HEK293 (cell line): ENCODE data around the gene GMIP.
"Not testable (repeated sequence)": the region's sequence is repeated elsewhere in the genome, so short reads cannot be mapped to it uniquely, and the experiment has no call there.

ENCODE experiments used
- CTCF ChIA-PET: fragments of 350-600 bp; formaldehyde crosslinking; extraction: SDS; loops from one replicate; lab custom pipeline; 2021; ENCODE audit warnings: antibody characterized with exemption; lab: Yijun Ruan, JAX
- POLR2A ChIA-PET: fragments of 300-600 bp; formaldehyde crosslinking; extraction: SDS; loops from one replicate; lab custom pipeline; 2020; ENCODE audit warnings: antibody characterized with exemption, inconsistent platforms; lab: Yijun Ruan, JAX
- H3K27ac ChIP-seq: fragments of 200-500 bp; sonication (Bioruptor generic); 2 replicates; pipeline ENCODE4 v1.5.1; 2014; ENCODE audit warnings: low read depth, low read length, control low read depth, inconsistent platforms; ENCODE audit errors: extremely low read depth
- H3K36me3 ChIP-seq, 2 experiments: fragments of 200-500 bp in 1 of 2; sonication (Bioruptor generic) in 1 of 2; 1 replicate in 1 of 2; 2 replicates in 1 of 2; pipeline ENCODE4 v1.5.1; 2014 to 2017; ENCODE audit warnings: inconsistent platforms in 2 of 2, low read length in 2 of 2; ENCODE audit not compliant: control insufficient read depth in 2 of 2, insufficient read depth in 1 of 2
- H3K4me1 ChIP-seq: fragments of 200-500 bp; sonication (Bioruptor generic); 2 replicates; pipeline ENCODE4 v1.5.1; 2014; ENCODE audit warnings: mild to moderate bottlenecking, low read length, inconsistent platforms; ENCODE audit not compliant: control insufficient read depth, insufficient read depth
- H3K4me3 ChIP-seq: 2 replicates; pipeline ENCODE4 v1.5.1; 2011; ENCODE audit warnings: low read depth, mild to moderate bottlenecking, control low read depth, low read length, moderate library complexity
- H3K9me3 ChIP-seq: fragments of 200-500 bp; sonication (Bioruptor generic); 2 replicates; pipeline ENCODE4 v1.5.1; 2014; ENCODE audit warnings: low read depth, low read length, inconsistent platforms; ENCODE audit not compliant: control insufficient read depth, insufficient read depth
- ATF2 ChIP-seq: fragments of 450-650 bp; formaldehyde crosslinking; IDR thresholded peaks from 2 replicates; pipeline ENCODE4 v1.5.1; 2016; ENCODE audit warnings: missing biosample characterization, missing genetic modification characterization, low read depth
- GLI2 ChIP-seq: fragments of 450-650 bp; formaldehyde crosslinking; IDR thresholded peaks from 2 replicates; pipeline ENCODE4; 2017; ENCODE audit warnings: missing biosample characterization, missing genetic modification characterization, low read depth, borderline replicate concordance
- HOXC10 ChIP-seq: sonication (generic); formaldehyde crosslinking; IDR thresholded peaks from 2 replicates; pipeline ENCODE4 v1.8.1; 2023; ENCODE audit warnings: mild to moderate bottlenecking, missing genetic modification reagents
- IKZF3 ChIP-seq: fragments of 450-650 bp; IDR thresholded peaks from 2 replicates; pipeline ENCODE4 v1.5.0; 2018; ENCODE audit warnings: missing biosample characterization, mild to moderate bottlenecking, missing genetic modification characterization, moderate library complexity
- OVOL3 ChIP-seq: fragments of 450-650 bp; formaldehyde crosslinking; IDR thresholded peaks from 2 replicates; pipeline ENCODE4 v1.5.1; 2016; ENCODE audit warnings: missing biosample characterization, missing genetic modification characterization
- TCF7L2 ChIP-seq: IDR thresholded peaks from 2 replicates; pipeline ENCODE4 v1.6.1; 2011; ENCODE audit warnings: low read depth, mild to moderate bottlenecking, inconsistent platforms, low read length, moderate library complexity, borderline replicate concordance
- YY1 ChIP-seq: fragments of 450-650 bp; formaldehyde crosslinking; IDR thresholded peaks from 2 replicates; pipeline ENCODE4 v1.5.1; 2018; ENCODE audit warnings: missing biosample characterization, missing genetic modification characterization
- ZBTB17 ChIP-seq: fragments of 450-650 bp; formaldehyde crosslinking; IDR thresholded peaks from 2 replicates; pipeline ENCODE4 v1.5.1; 2016; ENCODE audit warnings: missing biosample characterization, missing genetic modification characterization
- ZNF112 ChIP-seq: fragments of 450-650 bp; formaldehyde crosslinking; IDR thresholded peaks from 2 replicates; pipeline ENCODE4 v1.5.0; 2017; ENCODE audit warnings: missing biosample characterization, missing genetic modification characterization
- ZNF121 ChIP-seq: fragments of 450-650 bp; formaldehyde crosslinking; IDR thresholded peaks from 2 replicates; pipeline ENCODE4 v1.5.1; 2016; ENCODE audit warnings: missing biosample characterization, missing genetic modification characterization
- ZNF138 ChIP-seq: fragments of 450-650 bp; formaldehyde crosslinking; IDR thresholded peaks from 2 replicates; pipeline ENCODE4 v1.5.1; 2016; ENCODE audit warnings: missing biosample characterization, missing genetic modification characterization, borderline replicate concordance
- ZNF292 ChIP-seq: fragments of 450-650 bp; formaldehyde crosslinking; IDR thresholded peaks from 2 replicates; pipeline ENCODE4 v1.5.1; 2016; ENCODE audit warnings: low read depth, missing biosample characterization, missing genetic modification characterization, borderline replicate concordance
- ZNF324 ChIP-seq: fragments of 450-650 bp; formaldehyde crosslinking; IDR thresholded peaks from 2 replicates; pipeline ENCODE4 v1.5.1; 2016; ENCODE audit warnings: missing biosample characterization, missing genetic modification characterization
- ZNF335 ChIP-seq: fragments of 450-650 bp; formaldehyde crosslinking; conservative IDR thresholded peaks from 2 replicates; pipeline ENCODE4 v1.5.1; 2016; ENCODE audit warnings: missing biosample characterization, missing genetic modification characterization
- ZNF416 ChIP-seq: fragments of 450-650 bp; formaldehyde crosslinking; IDR thresholded peaks from 2 replicates; pipeline ENCODE4 v1.5.1; 2016; ENCODE audit warnings: missing biosample characterization, missing genetic modification characterization
- ZNF433 ChIP-seq: fragments of 450-650 bp; formaldehyde crosslinking; IDR thresholded peaks from 2 replicates; pipeline ENCODE4 v1.5.1; 2016; ENCODE audit warnings: missing biosample characterization, missing genetic modification characterization, low read depth
- ZNF518A ChIP-seq: fragments of 450-650 bp; formaldehyde crosslinking; conservative IDR thresholded peaks from 2 replicates; pipeline ENCODE4 v1.5.1; 2016; ENCODE audit warnings: low read depth, missing biosample characterization, missing genetic modification characterization
- ZNF629 ChIP-seq: fragments of 450-650 bp; formaldehyde crosslinking; IDR thresholded peaks from 2 replicates; pipeline ENCODE4 v1.5.1; 2017; ENCODE audit warnings: missing biosample characterization, missing genetic modification characterization
- ZNF704 ChIP-seq: fragments of 450-650 bp; formaldehyde crosslinking; IDR thresholded peaks from 2 replicates; pipeline ENCODE4 v1.5.1; 2016; ENCODE audit warnings: missing biosample characterization, missing genetic modification characterization
- ZNF747 ChIP-seq: fragments of 450-650 bp; formaldehyde crosslinking; IDR thresholded peaks from 2 replicates; pipeline ENCODE4 v1.5.1; 2016; ENCODE audit warnings: missing biosample characterization, missing genetic modification characterization
- ZNF768 ChIP-seq: fragments of 450-650 bp; formaldehyde crosslinking; IDR thresholded peaks from 2 replicates; pipeline ENCODE4 v1.5.1; 2018; ENCODE audit warnings: missing biosample characterization, mild to moderate bottlenecking, missing genetic modification characterization
- ZNF792 ChIP-seq: fragments of 450-650 bp; formaldehyde crosslinking; IDR thresholded peaks from 2 replicates; pipeline ENCODE4 v1.5.1; 2016; ENCODE audit warnings: missing biosample characterization, missing genetic modification characterization
- ZNF837 ChIP-seq: fragments of 450-650 bp; formaldehyde crosslinking; IDR thresholded peaks from 2 replicates; pipeline ENCODE4 v1.5.1; 2016; ENCODE audit warnings: missing biosample characterization, missing genetic modification characterization
- ZXDB ChIP-seq: fragments of 450-650 bp; formaldehyde crosslinking; IDR thresholded peaks from 2 replicates; pipeline ENCODE4 v1.5.1; 2016; ENCODE audit warnings: missing biosample characterization, missing genetic modification characterization
- TF ChIP-seq, protein P1 (sequence below): fragments of 450-650 bp; formaldehyde crosslinking; IDR thresholded peaks from 2 replicates; pipeline ENCODE4; 2016; ENCODE audit warnings: missing biosample characterization, missing genetic modification characterization

GMIP gene

DNA sequence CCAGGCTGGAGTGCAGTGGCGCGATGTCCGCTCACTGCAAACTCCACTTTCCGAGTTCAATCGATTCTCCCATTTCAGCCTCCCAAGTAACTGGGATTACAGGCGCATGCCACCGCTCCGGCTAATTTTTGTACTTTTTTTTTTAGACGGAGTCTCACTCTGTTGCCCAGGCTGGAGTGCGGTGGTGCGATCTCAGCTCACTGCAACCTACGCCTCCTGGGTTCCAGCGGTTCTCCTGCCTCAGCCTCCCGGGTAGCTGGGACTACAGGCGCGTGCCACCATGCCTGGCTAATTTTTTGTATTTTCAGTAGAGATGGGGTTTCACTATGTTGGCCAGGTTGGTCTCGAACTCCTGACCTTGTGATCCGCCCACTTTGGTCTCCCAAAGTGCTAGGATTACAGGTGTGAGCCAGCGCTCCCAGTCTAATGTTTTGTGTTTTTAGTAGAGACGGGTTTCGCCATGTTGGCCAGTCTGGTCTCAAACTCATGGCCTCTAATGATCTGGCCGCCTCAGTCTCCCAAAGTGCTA is 22.0 kb upstream of the GMIP start:
- POLR2A ChIA-PET, result interaction anchor here (1.0 kb wide), 1 partner anchor 67 kb away, joined by 8 read pairs; the partner anchor contains the start of gene ZNF14

GRCh38 chr19:19663256-19664120 is 20.0 kb upstream of the GMIP start, which contains the start of gene ATP13A1:
TSS of gene ATP13A1 (minus strand) at chr19:19663676. CDS start at chr19:19663666, 10 bp downstream.
- peaks cover 7 to 29% of the 10 kb centered on the region in 2 experiments; a peak in 2 of 3 replicates for H3K36me3 ChIP-seq
- no peaks in the 10 kb centered on the region for H3K9me3 ChIP-seq
- CTCF ChIA-PET, result interaction anchor here (0.6 to 1.5 kb wide), 3 partner anchors 10 to 113 kb away, joined by 3 to 4 read pairs (median 3); no protein-coding TSS in a partner anchor
- POLR2A ChIA-PET, result interaction anchor here (0.5 to 2.4 kb wide), 9 partner anchors 10 to 404 kb away, joined by 3 to 10 read pairs (median 6); partner anchors contain the start of genes ZNF253, ZNF506, ZNF682 and ZNF93
- H3K27ac ChIP-seq, result peak within 1 kb of the TSS; percentile 67; the same call in 1 of the 2 replicates
- H3K4me3 ChIP-seq, result peak within 1 kb of the TSS; percentile 99
- peaks cover 3% of the 10 kb centered on the region; the same call in 1 of the 2 replicates for H3K4me1 ChIP-seq
- no peak for TF ChIP-seq ZNF416 (tag by site-specific recombination)
- TF ChIP-seq ZNF704 (tag by site-specific recombination), result no peak
- TF ChIP-seq ZBTB17 (tag by site-specific recombination), result 0 out of 2 replicates have a peak, but pooled peaks have one; percentile 6
- TF ChIP-seq YY1 (tag by site-specific recombination), result peak; percentile 99
- TF ChIP-seq ZNF792, result no peak
- no peak for TF ChIP-seq ZNF768 (tag by site-specific recombination)
- TF ChIP-seq OVOL3, result peak; percentile 85
- no peak for TF ChIP-seq ATF2 (tag by site-specific recombination)
- no peak for TF ChIP-seq ZNF629 (tag by site-specific recombination)
- peak; percentile 86 for TF ChIP-seq TCF7L2
- no peak for TF ChIP-seq ZNF747 (tag by site-specific recombination)
- TF ChIP-seq HOXC10 (CRISPR knock-in tag), result no peak
- TF ChIP-seq ZNF138 (tag by site-specific recombination), result no peak
- TF ChIP-seq ZNF112 (tag by site-specific recombination), result no peak
- TF ChIP-seq ZNF837 (tag by site-specific recombination), result no peak
- TF ChIP-seq IKZF3 (tag by site-specific recombination), result no peak
- TF ChIP-seq ZNF292 (tag by site-specific recombination), result no peak
- peak; percentile 65 for TF ChIP-seq ZNF518A
- no peak for TF ChIP-seq ZNF433 (tag by site-specific recombination)
- TF ChIP-seq, protein P1, sequence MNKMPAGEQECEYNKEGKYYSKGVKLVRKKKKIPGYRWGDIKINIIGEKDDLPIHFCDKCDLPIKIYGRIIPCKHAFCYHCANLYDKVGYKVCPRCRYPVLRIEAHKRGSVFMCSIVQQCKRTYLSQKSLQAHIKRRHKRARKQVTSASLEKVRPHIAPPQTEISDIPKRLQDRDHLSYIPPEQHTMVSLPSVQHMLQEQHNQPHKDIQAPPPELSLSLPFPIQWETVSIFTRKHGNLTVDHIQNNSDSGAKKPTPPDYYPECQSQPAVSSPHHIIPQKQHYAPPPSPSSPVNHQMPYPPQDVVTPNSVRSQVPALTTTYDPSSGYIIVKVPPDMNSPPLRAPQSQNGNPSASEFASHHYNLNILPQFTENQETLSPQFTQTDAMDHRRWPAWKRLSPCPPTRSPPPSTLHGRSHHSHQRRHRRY (tag by site-specific recombination), result no peak
- no peak for TF ChIP-seq GLI2
- TF ChIP-seq ZNF324 (tag by site-specific recombination), result no peak
- TF ChIP-seq ZNF335 (tag by site-specific recombination), result peak; percentile 98
- 0 out of 2 replicates have a peak, but pooled peaks have one; percentile 36 for TF ChIP-seq ZXDB

More for the DNA sequence above, 22.0 kb upstream of the GMIP start:
- peaks cover 0 to 14% of the 10 kb centered on the region in 2 experiments; a peak in 1 of 3 replicates for H3K36me3 ChIP-seq
- TF ChIP-seq ZNF121 (tag by site-specific recombination), result peak; percentile 27; the same call in 1 of the 2 replicates
- H3K4me1 ChIP-seq, H3K9me3 ChIP-seq, CTCF ChIA-PET, H3K27ac ChIP-seq, H3K4me3 ChIP-seq: not testable (repeated sequence)
